Fibroblast of lung (primary cell): ENCODE data around the gene SFXN3. TPM values are rescaled to one million over a fixed set of nuclear protein-coding genes. Genes with fewer than 3 reads are reported as not detected.

Source experiments
- DNase-seq, 2 donors: peaks; one replicate each; pipeline versions ENCODE4 v3.0.0 to v3.0.0-alpha.2; 2010; ENCODE audit warnings: low read depth in 2 of 2
- H2AFZ ChIP-seq: 2 replicates; pipeline ENCODE4 v1.5.1; 2012; ENCODE audit warnings: low read length, control low read depth, inconsistent platforms
- H3K27ac ChIP-seq: 2 replicates; pipeline ENCODE4 v1.5.1; 2011; ENCODE audit warnings: low read length, control low read depth; ENCODE audit not compliant: insufficient read depth
- H3K27me3 ChIP-seq: 2 replicates; pipeline ENCODE4 v1.5.1; 2011; ENCODE audit warnings: mild to moderate bottlenecking, low read length; ENCODE audit not compliant: control insufficient read depth, insufficient read depth
- H3K36me3 ChIP-seq: 2 replicates; pipeline ENCODE4 v1.5.1; 2011; ENCODE audit warnings: low read length; ENCODE audit not compliant: control insufficient read depth, insufficient read depth
- H3K4me1 ChIP-seq: 2 replicates; pipeline ENCODE4 v1.5.1; 2011; ENCODE audit warnings: low read length; ENCODE audit not compliant: control insufficient read depth, insufficient read depth; ENCODE audit errors: extremely low read depth
- H3K4me2 ChIP-seq: 2 replicates; pipeline ENCODE4 v1.5.1; 2011; ENCODE audit warnings: low read length, control low read depth; ENCODE audit not compliant: insufficient read depth; ENCODE audit errors: extremely low read depth
- H3K4me3 ChIP-seq, 4 experiments: fragments of 200-600 bp in 1 of 4; sonication (generic) in 1 of 4; replicated peaks in 1 of 4; 2 replicates each; pipeline ENCODE4 v1.5.1; 2011 to 2016; ENCODE audit warnings: low read length in 4 of 4, low read depth in 3 of 4, mild to moderate bottlenecking in 3 of 4, control low read depth in 2 of 4, inconsistent platforms in 1 of 4, mixed read lengths in 1 of 4; ENCODE audit not compliant: insufficient read depth in 1 of 4; ENCODE audit errors: control extremely low read depth in 1 of 4
- H3K79me2 ChIP-seq: 2 replicates; pipeline ENCODE4 v1.5.1; 2012; ENCODE audit warnings: mild to moderate bottlenecking, low read length, inconsistent platforms; ENCODE audit not compliant: control insufficient read depth, insufficient read depth
- H3K9ac ChIP-seq: 2 replicates; pipeline ENCODE4 v1.5.1; 2011; ENCODE audit warnings: mild to moderate bottlenecking, low read length, control low read depth; ENCODE audit not compliant: insufficient read depth
- H3K9me3 ChIP-seq: 2 replicates; pipeline ENCODE4 v1.5.1; 2012; ENCODE audit warnings: low read depth, low read length; ENCODE audit not compliant: control insufficient read depth, insufficient read depth
- H4K20me1 ChIP-seq: 2 replicates; pipeline ENCODE4 v1.5.1; 2011; ENCODE audit warnings: low read length; ENCODE audit not compliant: control insufficient read depth, insufficient read depth; ENCODE audit errors: extremely low read depth
- CTCF ChIP-seq, 2 donors: IDR thresholded peaks in 1 of 2; conservative IDR thresholded peaks in 1 of 2; 1 replicate in 1 of 2; 2 replicates in 1 of 2; pipeline ENCODE4 v1.5.1; 2011 to 2012; ENCODE audit warnings: low read length in 2 of 2, control low read depth in 1 of 2, inconsistent platforms in 1 of 2, low read depth in 1 of 2, mild to moderate bottlenecking in 1 of 2
- EZH2 ChIP-seq: IDR thresholded peaks from 2 replicates; pipeline ENCODE4 v1.5.1; 2012; ENCODE audit warnings: low read length, control low read depth, mild to moderate bottlenecking; ENCODE audit errors: missing control alignments
- polyA plus RNA-seq, 2 donors: library from polyadenylated mRNA; depleted of rRNA in 1 of 2; stranded (reverse) in 1 of 2; unstranded in 1 of 2; fragments of >200 nt; gene quantifications; 2 replicates each; pipeline ENCODE4 v1.2.1, GENCODE V29; 2011 to 2012; ENCODE audit warnings: missing spikeins in 1 of 2
- total RNA-seq: library from RNA; depleted of rRNA; stranded (reverse); fragments of >200 nt; gene quantifications from 2 replicates; pipeline ENCODE4 v1.2.1, GENCODE V29; 2014

SFXN3 gene
- total and polyA plus RNA-seq, 2 donors (not counting 1 experiment from before 2014, with no cell fraction given) = 55.0 to 79.3 TPM

- H3K79me2 ChIP-seq = peaks cover 39% of the 10 kb centered on the region
- H3K4me3 ChIP-seq = no peak overlapping the region
- H3K36me3 ChIP-seq = peaks cover 44% of the 10 kb centered on the region
- H3K9me3 ChIP-seq = no peaks in the 10 kb centered on the region
- no peak overlapping the region for H2AFZ ChIP-seq
- peaks cover 2% of the 10 kb centered on the region for H4K20me1 ChIP-seq
- H3K4me1 ChIP-seq = peaks cover 26% of the 10 kb centered on the region
- no peak overlapping the region for H3K9ac ChIP-seq
- H3K27me3 ChIP-seq = no peaks in the 10 kb centered on the region
- H3K4me2 ChIP-seq = no peak overlapping the region
- no peak for DNase-seq
- no peak overlapping the region for H3K27ac ChIP-seq
- TF ChIP-seq EZH2 (no peak), CTCF (conservative IDR thresholded peaks at IDR 0.05 in 1 of 2, IDR thresholded peaks at IDR 0.05 in 1 of 2; ENCODE audit: low read depth in 1 of 2, low read length in 2 of 2) (no peak)
These were observed 25.0 kb upstream of the SFXN3 start for GRCh38 chr10:101005869-101006567.

GRCh38 chr10:101006593-101007098 is 24.4 kb upstream of the SFXN3 start:
- peak in 1 of 2 donors; percentile 50 for DNase-seq
- Histone ChIP-seq H3K36me3 (peaks cover 44% of the 10 kb centered on the region), H3K4me3 (no peak overlapping the region), H2AFZ (no peak overlapping the region), H3K27me3 (no peaks in the 10 kb centered on the region), H3K9ac (peak overlapping the region; percentile 30), H3K27ac (peak overlapping the region; percentile 2), H3K4me1 (peaks cover 22% of the 10 kb centered on the region), H3K9me3 (no peaks in the 10 kb centered on the region), H3K4me2 (no peak overlapping the region), H4K20me1 (peaks cover 2% of the 10 kb centered on the region), H3K79me2 (peaks cover 34% of the 10 kb centered on the region)
- TF ChIP-seq CTCF (conservative IDR thresholded peaks at IDR 0.05 in 1 of 2, IDR thresholded peaks at IDR 0.05 in 1 of 2; ENCODE audit: low read depth in 1 of 2, low read length in 2 of 2) = no peak
- no peak for TF ChIP-seq EZH2

GRCh38 chr10:101007099-101007711 is 23.8 kb upstream of the SFXN3 start:
- Histone ChIP-seq H3K4me1 (peaks cover 16% of the 10 kb centered on the region), H3K27ac (peak overlapping the region; percentile 2), H3K4me2 (no peak overlapping the region), H3K27me3 (no peaks in the 10 kb centered on the region), H3K4me3 (no peak overlapping the region), H3K9me3 (no peaks in the 10 kb centered on the region), H3K79me2 (peaks cover 29% of the 10 kb centered on the region), H3K36me3 (peaks cover 42% of the 10 kb centered on the region), H3K9ac (peak overlapping the region; percentile 30), H4K20me1 (peaks cover 2% of the 10 kb centered on the region), H2AFZ (no peak overlapping the region)
- TF ChIP-seq CTCF (conservative IDR thresholded peaks at IDR 0.05 in 1 of 2, IDR thresholded peaks at IDR 0.05 in 1 of 2; ENCODE audit: low read depth in 1 of 2, low read length in 2 of 2) (no peak), EZH2 (no peak)
- DNase-seq = peak in 1 of 2 donors; percentile 61
